GM18907 (cell line): ENCODE data around the gene ASMTL.

Source experiments
- ATAC-seq: cut with Tn5 transposase; IDR thresholded peaks from one replicate; pipeline ENCODE4 v1.9.1; 2021; ENCODE audit warnings: mild to moderate bottlenecking, moderate library complexity; ENCODE audit not compliant: unreplicated experiment

ASMTL gene

DNA sequence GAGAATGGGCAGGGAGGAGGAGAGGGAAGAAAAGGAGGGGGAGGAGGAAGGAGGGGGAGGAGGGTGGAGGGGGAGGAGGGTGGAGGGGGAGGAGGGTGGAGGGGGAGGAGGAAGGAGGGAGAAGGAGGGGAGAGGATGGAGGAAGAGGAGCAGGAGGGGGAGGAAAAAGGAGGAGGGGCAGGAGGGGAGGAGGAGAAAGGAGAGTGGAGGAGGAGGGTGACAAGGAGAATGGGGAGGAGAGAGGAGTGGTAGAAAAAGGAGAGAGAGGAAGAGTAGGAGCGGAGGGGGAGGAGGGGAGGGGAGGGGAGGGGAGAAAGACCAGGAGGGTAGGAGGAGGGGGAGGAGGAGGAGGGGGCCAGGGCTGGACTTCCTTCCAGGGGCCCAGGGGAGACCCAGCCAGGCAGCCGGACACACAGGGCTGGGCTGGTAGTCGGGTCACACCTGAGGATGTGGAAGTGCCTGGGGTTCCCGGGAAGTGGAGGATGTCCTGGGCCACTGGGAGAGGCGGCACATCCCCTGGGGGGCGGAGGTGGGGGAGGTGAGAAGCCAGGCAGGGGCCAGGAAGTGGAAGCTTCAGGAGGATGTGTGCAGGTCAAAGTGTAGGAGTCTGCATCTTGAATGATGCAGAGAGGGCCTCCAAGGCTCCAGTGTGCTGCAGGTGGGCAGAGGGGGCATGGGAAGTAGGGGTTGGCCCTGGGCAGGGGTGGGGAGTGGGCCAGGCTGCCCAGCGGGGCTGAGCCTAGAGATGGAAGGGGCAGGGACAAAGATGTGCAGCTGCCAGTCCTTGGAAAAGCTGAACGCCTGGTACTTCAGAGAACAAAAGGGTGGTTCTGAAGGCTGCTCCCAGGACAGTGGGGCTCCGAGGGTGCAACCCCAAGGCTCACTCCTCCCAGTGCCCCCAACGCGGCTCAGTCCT is 97.3 kb downstream of the ASMTL start:
- ATAC-seq = no peak

DNA sequence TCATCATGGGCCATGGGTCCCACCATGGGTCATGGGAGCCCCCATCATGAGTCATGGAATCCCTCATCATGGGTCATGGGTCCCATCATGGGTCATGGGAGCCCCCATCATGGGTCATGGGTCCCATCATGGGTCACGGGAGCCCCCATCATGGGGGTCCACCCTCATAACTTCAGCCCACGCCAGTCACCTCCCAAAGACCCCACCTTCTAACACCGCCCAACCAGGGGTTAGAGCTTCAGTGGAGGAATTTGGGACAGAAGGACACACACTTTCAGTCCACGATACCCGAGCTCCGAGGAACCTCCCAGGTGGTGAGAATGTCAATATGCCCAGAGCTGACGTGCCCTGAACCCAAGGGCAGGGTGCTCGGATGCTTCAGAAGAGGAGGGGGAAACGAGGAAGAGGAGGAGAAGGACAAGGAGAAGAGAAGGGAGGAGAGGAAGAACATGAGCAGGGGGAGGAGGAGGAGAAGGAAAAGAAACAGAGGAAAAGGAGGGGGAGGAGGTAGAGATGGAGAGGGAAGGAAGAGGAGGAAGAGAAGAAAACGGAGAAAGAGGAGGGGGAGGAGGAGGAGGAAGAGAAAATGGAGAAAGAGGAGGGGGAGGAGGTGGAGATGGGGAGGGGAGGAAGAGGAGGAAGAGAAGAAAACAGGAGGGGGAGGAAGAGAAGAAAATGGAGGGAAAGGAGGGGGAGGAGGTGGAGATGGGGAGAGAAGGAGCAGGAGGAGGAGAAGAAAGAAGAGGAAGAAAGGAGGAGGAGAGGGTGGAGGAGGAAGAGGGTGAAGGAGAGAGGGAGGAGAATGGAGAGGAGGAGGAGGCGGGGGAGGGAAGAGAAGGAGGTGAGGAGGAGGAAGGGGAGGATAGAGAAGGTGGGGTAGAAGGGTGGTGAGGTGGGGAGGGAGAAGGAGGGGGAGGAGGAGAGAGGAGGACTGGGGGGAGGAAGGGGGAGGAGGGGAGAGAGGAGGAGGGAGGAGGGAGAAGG is 98.4 kb downstream of the ASMTL start:
- ATAC-seq = no peak
